WERI-Rb-1 (cell line): ENCODE measurements around the gene SBNO2.

Experiments
- DNase-seq: peaks from one replicate; pipeline ENCODE4 v3.0.0-alpha.2; 2020
- H3K27ac ChIP-seq: fragments of 250-450 bp; sonication (Bioruptor Pico); 2 replicates; pipeline ENCODE4 v1.5.1; 2020; ENCODE audit warnings: mild to moderate bottlenecking, moderate library complexity
- H3K27me3 ChIP-seq: fragments of 250-450 bp; sonication (Bioruptor Pico); 2 replicates; pipeline ENCODE4 v1.5.1; 2021; ENCODE audit warnings: mild to moderate bottlenecking, low read depth, moderate library complexity; ENCODE audit not compliant: insufficient read depth, severe bottlenecking
- H3K36me3 ChIP-seq: fragments of 250-450 bp; sonication (Bioruptor Pico); 2 replicates; pipeline ENCODE4 v1.5.1; 2020; ENCODE audit warnings: mild to moderate bottlenecking, moderate library complexity
- H3K4me3 ChIP-seq: 2 replicates; pipeline ENCODE4 v1.5.1; 2011; ENCODE audit warnings: low read depth, mild to moderate bottlenecking, control low read depth, low read length
- H3K9me3 ChIP-seq: fragments of 250-450 bp; sonication (Bioruptor Pico); 2 replicates; pipeline ENCODE4 v1.5.1; 2021; ENCODE audit warnings: mild to moderate bottlenecking, moderate library complexity; ENCODE audit not compliant: severe bottlenecking
- CTCF ChIP-seq: IDR thresholded peaks from 2 replicates; pipeline ENCODE4 v1.5.1; 2011; ENCODE audit warnings: low read depth, mild to moderate bottlenecking, control low read depth, inconsistent platforms, low read length

Gene SBNO2

GRCh38 chr19:1074544-1075283, 99.4 kb downstream of the SBNO2 start:
- DNase-seq: no peak
- TF ChIP-seq CTCF: no peak
- no peaks in the 10 kb centered on the region for H3K36me3 ChIP-seq
- no peak overlapping the region for H3K4me3 ChIP-seq
- no peaks in the 10 kb centered on the region for H3K27me3 ChIP-seq
- H3K9me3 ChIP-seq: no peaks in the 10 kb centered on the region
- H3K27ac ChIP-seq: no peak overlapping the region

GRCh38 chr19:1073956-1074517, 100.0 kb downstream of the SBNO2 start:
- no peak for DNase-seq
- H3K36me3 ChIP-seq: no peaks in the 10 kb centered on the region
- H3K27ac ChIP-seq: no peak overlapping the region
- no peaks in the 10 kb centered on the region for H3K27me3 ChIP-seq
- TF ChIP-seq CTCF: no peak
- H3K9me3 ChIP-seq: no peaks in the 10 kb centered on the region
- H3K4me3 ChIP-seq: no peak overlapping the region

- no peak for DNase-seq
- H3K27me3 ChIP-seq: no peaks in the 10 kb centered on the region
- no peaks in the 10 kb centered on the region for H3K36me3 ChIP-seq
- H3K27ac ChIP-seq: no peak overlapping the region
- H3K9me3 ChIP-seq: no peaks in the 10 kb centered on the region
- no peak overlapping the region for H3K4me3 ChIP-seq
- no peak for TF ChIP-seq CTCF
Measured at GRCh38 chr19:1073063-1073955, 100.8 kb downstream of the SBNO2 start.

GRCh38 chr19:1072371-1073015, 101.6 kb downstream of the SBNO2 start:
- no peaks in the 10 kb centered on the region for H3K27me3 ChIP-seq
- TF ChIP-seq CTCF: no peak
- no peak for DNase-seq
- no peaks in the 10 kb centered on the region for H3K36me3 ChIP-seq
- H3K9me3 ChIP-seq: no peaks in the 10 kb centered on the region
- H3K4me3 ChIP-seq: no peak overlapping the region
- no peak overlapping the region for H3K27ac ChIP-seq

GRCh38 chr19:1070931-1071791, 102.9 kb downstream of the SBNO2 start:
- H3K36me3 ChIP-seq: no peaks in the 10 kb centered on the region
- TF ChIP-seq CTCF: no peak
- H3K4me3 ChIP-seq: no peak overlapping the region
- DNase-seq: no peak
- no peak overlapping the region for H3K27ac ChIP-seq
- H3K27me3 ChIP-seq: no peaks in the 10 kb centered on the region
- H3K9me3 ChIP-seq: no peaks in the 10 kb centered on the region
